HL-60 (cell line): ENCODE data around the gene RERE.

Experiments used
- CTCF ChIP-seq: IDR thresholded peaks from one replicate; pipeline ENCODE4 v1.5.1; 2011; ENCODE audit warnings: low read length, control low read depth, inconsistent platforms; ENCODE audit not compliant: insufficient read depth
- GABPA ChIP-seq: IDR thresholded peaks from 2 replicates; pipeline ENCODE4 v1.6.1; 2012; ENCODE audit warnings: low read depth
- POLR2AphosphoS5 ChIP-seq: IDR thresholded peaks from 2 replicates; pipeline ENCODE4 v1.6.1; 2012; ENCODE audit warnings: low read depth
- TF ChIP-seq, protein P1 (sequence below): IDR thresholded peaks from 2 replicates; pipeline ENCODE4 v1.6.1; 2012; ENCODE audit warnings: low read depth; ENCODE audit not compliant: insufficient replicate concordance

DNA sequence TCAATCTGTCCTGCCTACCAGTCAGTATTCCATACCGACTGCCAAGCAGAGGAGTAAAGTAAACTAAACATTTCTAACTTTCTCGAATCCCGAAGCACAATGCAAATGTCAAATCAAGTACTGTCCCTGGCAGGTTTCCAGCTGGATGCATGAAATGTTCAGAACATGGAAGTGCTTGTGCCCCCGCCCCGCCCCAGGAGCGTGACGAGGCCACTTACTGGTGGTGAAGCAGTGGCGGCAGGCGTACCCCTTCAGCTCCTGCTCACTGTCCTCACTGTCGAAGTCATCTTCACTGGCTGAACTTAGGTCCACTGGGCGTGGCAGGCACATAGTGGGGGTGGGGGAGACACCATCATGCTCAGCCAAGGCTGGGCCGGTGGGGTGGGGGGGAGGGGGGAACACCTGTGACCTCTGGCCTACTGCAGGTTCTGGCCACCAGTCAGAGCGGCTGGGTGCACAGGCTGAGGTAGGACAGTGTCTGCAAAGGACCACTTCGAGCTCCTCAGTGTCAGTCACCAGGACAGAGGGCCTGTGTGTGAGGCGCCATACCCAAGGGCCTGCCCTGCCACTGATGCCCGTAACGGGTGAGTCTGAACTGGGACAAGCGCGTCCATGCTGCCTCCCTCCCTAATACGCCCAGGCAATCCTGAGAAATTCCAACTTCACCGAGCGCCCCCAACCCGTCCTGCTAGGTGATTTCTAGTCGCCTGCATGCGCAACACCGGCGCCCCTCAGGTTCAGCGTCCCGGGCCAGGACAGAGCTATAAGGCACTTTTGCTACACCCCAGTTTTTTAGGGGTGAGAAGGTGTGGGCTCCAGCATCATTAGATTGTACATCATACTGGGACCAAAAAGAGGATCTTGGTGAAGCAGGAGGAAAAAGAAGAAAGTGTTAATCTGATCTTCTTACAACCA lies 452.7 kb downstream of the RERE start:
- TF ChIP-seq CTCF (no peak), POLR2AphosphoS5 (no peak), GABPA (no peak)
- TF ChIP-seq, protein P1, sequence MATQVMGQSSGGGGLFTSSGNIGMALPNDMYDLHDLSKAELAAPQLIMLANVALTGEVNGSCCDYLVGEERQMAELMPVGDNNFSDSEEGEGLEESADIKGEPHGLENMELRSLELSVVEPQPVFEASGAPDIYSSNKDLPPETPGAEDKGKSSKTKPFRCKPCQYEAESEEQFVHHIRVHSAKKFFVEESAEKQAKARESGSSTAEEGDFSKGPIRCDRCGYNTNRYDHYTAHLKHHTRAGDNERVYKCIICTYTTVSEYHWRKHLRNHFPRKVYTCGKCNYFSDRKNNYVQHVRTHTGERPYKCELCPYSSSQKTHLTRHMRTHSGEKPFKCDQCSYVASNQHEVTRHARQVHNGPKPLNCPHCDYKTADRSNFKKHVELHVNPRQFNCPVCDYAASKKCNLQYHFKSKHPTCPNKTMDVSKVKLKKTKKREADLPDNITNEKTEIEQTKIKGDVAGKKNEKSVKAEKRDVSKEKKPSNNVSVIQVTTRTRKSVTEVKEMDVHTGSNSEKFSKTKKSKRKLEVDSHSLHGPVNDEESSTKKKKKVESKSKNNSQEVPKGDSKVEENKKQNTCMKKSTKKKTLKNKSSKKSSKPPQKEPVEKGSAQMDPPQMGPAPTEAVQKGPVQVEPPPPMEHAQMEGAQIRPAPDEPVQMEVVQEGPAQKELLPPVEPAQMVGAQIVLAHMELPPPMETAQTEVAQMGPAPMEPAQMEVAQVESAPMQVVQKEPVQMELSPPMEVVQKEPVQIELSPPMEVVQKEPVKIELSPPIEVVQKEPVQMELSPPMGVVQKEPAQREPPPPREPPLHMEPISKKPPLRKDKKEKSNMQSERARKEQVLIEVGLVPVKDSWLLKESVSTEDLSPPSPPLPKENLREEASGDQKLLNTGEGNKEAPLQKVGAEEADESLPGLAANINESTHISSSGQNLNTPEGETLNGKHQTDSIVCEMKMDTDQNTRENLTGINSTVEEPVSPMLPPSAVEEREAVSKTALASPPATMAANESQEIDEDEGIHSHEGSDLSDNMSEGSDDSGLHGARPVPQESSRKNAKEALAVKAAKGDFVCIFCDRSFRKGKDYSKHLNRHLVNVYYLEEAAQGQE: no peak
